Neutrophil (primary cell): Measurements from ENCODE around the gene AQP4.

ENCODE experiments used
- H3K27ac ChIP-seq: fragments of 200-600 bp; sonication (generic); 2 replicates; pipeline ENCODE4 v1.5.1; 2016; ENCODE audit warnings: mild to moderate bottlenecking, moderate library complexity
- H3K27me3 ChIP-seq: fragments of 200-600 bp; sonication (generic); 2 replicates; pipeline ENCODE4 v1.6.0; 2016; ENCODE audit warnings: mild to moderate bottlenecking
- H3K36me3 ChIP-seq: fragments of 200-600 bp; sonication (generic); 2 replicates; pipeline ENCODE4 v1.5.1; 2017
- H3K4me1 ChIP-seq, 2 experiments: fragments of 200-600 bp in 1 of 2; sonication (generic) in 1 of 2; 1 replicate in 1 of 2; 2 replicates in 1 of 2; pipeline versions ENCODE4 v1.5.1 to v1.6.1; 2013 to 2016; ENCODE audit warnings: low read depth in 1 of 2, low read length in 1 of 2, mild to moderate bottlenecking in 1 of 2, moderate library complexity in 1 of 2; ENCODE audit not compliant: control insufficient read depth in 1 of 2, insufficient read depth in 1 of 2
- H3K4me3 ChIP-seq, 2 experiments: fragments of 200-600 bp in 1 of 2; sonication (generic) in 1 of 2; 1 replicate in 1 of 2; 2 replicates in 1 of 2; pipeline ENCODE4 v1.5.1; 2013 to 2016; ENCODE audit warnings: low read depth in 1 of 2, low read length in 1 of 2, mild to moderate bottlenecking in 1 of 2, moderate library complexity in 1 of 2
- H3K9me3 ChIP-seq: fragments of 200-600 bp; sonication (generic); 2 replicates; pipeline ENCODE4 v1.5.1; 2016
- CTCF ChIP-seq: fragments of 200-600 bp; sonication (generic); IDR thresholded peaks from 2 replicates; pipeline ENCODE4 v1.5.1; 2016; ENCODE audit warnings: antibody characterized with exemption

AQP4 gene

GRCh38 chr18:26874283-26874682, 8.8 kb upstream of the AQP4 start:
- H3K36me3 ChIP-seq = no peaks in the 10 kb centered on the region
- no peak for TF ChIP-seq CTCF
- no peak overlapping the region for H3K4me3 ChIP-seq
- H3K27me3 ChIP-seq = no peaks in the 10 kb centered on the region
- H3K27ac ChIP-seq = no peak overlapping the region
- H3K9me3 ChIP-seq = no peaks in the 10 kb centered on the region
- H3K4me1 ChIP-seq = no peaks in the 10 kb centered on the region

- H3K9me3 ChIP-seq = no peaks in the 10 kb centered on the region
- H3K4me1 ChIP-seq = no peaks in the 10 kb centered on the region
- H3K27me3 ChIP-seq = peaks cover 33% of the 10 kb centered on the region
- no peak overlapping the region for H3K4me3 ChIP-seq
- TF ChIP-seq CTCF = no peak
- no peak overlapping the region for H3K27ac ChIP-seq
- H3K36me3 ChIP-seq = no peaks in the 10 kb centered on the region
Observed at GRCh38 chr18:26869640-26870039, 4.1 kb upstream of the AQP4 start.

- Histone ChIP-seq H3K27me3 (peaks cover 39% of the 10 kb centered on the region), H3K4me1 (no peaks in the 10 kb centered on the region), H3K27ac (no peak overlapping the region), H3K4me3 (no peak overlapping the region), H3K36me3 (no peaks in the 10 kb centered on the region), H3K9me3 (no peaks in the 10 kb centered on the region)
- no peak for TF ChIP-seq CTCF
Observed at GRCh38 chr18:26868968-26869586, 3.6 kb upstream of the AQP4 start.

GRCh38 chr18:26867471-26867870, 2.0 kb upstream of the AQP4 start:
- Histone ChIP-seq H3K27ac (no peak overlapping the region), H3K4me3 (no peak overlapping the region), H3K27me3 (peaks cover 55% of the 10 kb centered on the region), H3K9me3 (no peaks in the 10 kb centered on the region), H3K4me1 (no peaks in the 10 kb centered on the region), H3K36me3 (no peaks in the 10 kb centered on the region)
- TF ChIP-seq CTCF = no peak

- no peak for TF ChIP-seq CTCF
- Histone ChIP-seq H3K36me3 (no peaks in the 10 kb centered on the region), H3K27ac (no peak overlapping the region)
Observed at GRCh38 chr18:26864658-26865057, 849 bp downstream of the AQP4 start.

More at GRCh38 chr18:26864658-26865057, 849 bp downstream of the AQP4 start:
- Histone ChIP-seq H3K27me3 (peaks cover 82% of the 10 kb centered on the region), H3K4me1 (no peaks in the 10 kb centered on the region), H3K9me3 (no peaks in the 10 kb centered on the region), H3K4me3 (no peak overlapping the region)
